HepG2 (cell line): Measurements from ENCODE around the gene SDC1. TPM values are rescaled to one million over a fixed set of nuclear protein-coding genes. Genes with fewer than 3 reads are reported as not detected.

ENCODE experiments used
- ATAC-seq: fragments of 200-7000 bp; cut with Tn5 transposase; 3 replicates; pipeline ENCODE4 v1.9.1; 2020; ENCODE audit warnings: mild to moderate bottlenecking, moderate library complexity
- BruUV-seq: library from RNA; stranded (reverse); fragments of 400-500 nt; replicated peaks from 2 replicates; lab custom pipeline; 2021; lab: Mats Ljungman, UMichigan
- CTCF ChIA-PET: fragments of 300-600 bp; formaldehyde crosslinking; extraction: SDS; loops from one replicate; lab custom pipeline; 2021; ENCODE audit warnings: low total read pairs, inconsistent platforms, low intra/inter-chr PET ratio; lab: Yijun Ruan, JAX
- POLR2A ChIA-PET: fragments of 350-600 bp; sonication (Branson Sonifier 250); formaldehyde crosslinking; loops from one replicate; lab custom pipeline; 2020; ENCODE audit warnings: antibody characterized with exemption, inconsistent platforms; lab: Yijun Ruan, JAX
- DNase-seq: peaks from one replicate; pipeline ENCODE4 v3.0.0-alpha.2; 2015; ENCODE audit warnings: low spot score
- FAIRE-seq: peaks from 3 replicates; lab custom pipeline; 2011; peaks lifted over from hg19 to GRCh38; lab: Jason Lieb, UNC
- H2AFZ ChIP-seq: one replicate; pipeline ENCODE4 v1.6.1; 2011; ENCODE audit warnings: low read length, inconsistent platforms
- H3K27ac ChIP-seq: fragments of 300-600 bp; 3 replicates; pipeline ENCODE4 v1.8.0; 2011; ENCODE audit warnings: mixed run types, mild to moderate bottlenecking, mixed read lengths, low read length, inconsistent platforms; ENCODE audit not compliant: insufficient read depth; ENCODE audit errors: extremely low read length
- H3K27me3 ChIP-seq, 2 experiments: fragments of 200-600 bp in 1 of 2; 2 replicates in 1 of 2; 3 replicates in 1 of 2; pipeline versions ENCODE4 v1.6.0 to v1.8.0; 2011; ENCODE audit warnings: low read length in 2 of 2, mild to moderate bottlenecking in 2 of 2, moderate library complexity in 2 of 2, inconsistent platforms in 1 of 2; ENCODE audit not compliant: insufficient read depth in 2 of 2, control insufficient read depth in 1 of 2
- H3K36me3 ChIP-seq, 2 experiments: fragments of 200-600 bp in 1 of 2; replicated peaks in 1 of 2; 2 replicates in 1 of 2; 3 replicates in 1 of 2; pipeline versions ENCODE4 v1.5.1 to v1.8.0; 2011; ENCODE audit warnings: low read length in 2 of 2, inconsistent platforms in 1 of 2; ENCODE audit not compliant: insufficient read depth in 2 of 2, control insufficient read depth in 1 of 2
- H3K4me1 ChIP-seq: 2 replicates; pipeline ENCODE4 v1.5.1; 2012; ENCODE audit warnings: low read length, inconsistent platforms; ENCODE audit not compliant: insufficient read depth
- H3K4me2 ChIP-seq: 2 replicates; pipeline ENCODE4 v1.6.0; 2011; ENCODE audit warnings: low read depth, low read length, inconsistent platforms
- H3K4me3 ChIP-seq, 3 experiments: fragments of 200-600 bp in 1 of 3; sonication (generic), shearing (Covaris generic) in 1 of 3; replicated peaks in 1 of 3; 2 replicates each; pipeline ENCODE4 v1.5.1; 2011 to 2016; ENCODE audit warnings: low read length in 3 of 3, inconsistent platforms in 2 of 3, low read depth in 2 of 3, mild to moderate bottlenecking in 2 of 3, control low read depth in 1 of 3, mixed read lengths in 1 of 3; ENCODE audit not compliant: insufficient read depth in 1 of 3
- H3K79me2 ChIP-seq: one replicate; pipeline ENCODE4 v1.6.1; 2011; ENCODE audit warnings: low read length, inconsistent platforms; ENCODE audit not compliant: insufficient read depth
- H3K9ac ChIP-seq: 2 replicates; pipeline ENCODE4 v1.6.0; 2011; ENCODE audit warnings: mild to moderate bottlenecking, low read depth, low read length, inconsistent platforms; ENCODE audit not compliant: insufficient read depth
- H3K9me3 ChIP-seq: 2 replicates; pipeline ENCODE4 v1.5.1; 2012; ENCODE audit warnings: mild to moderate bottlenecking, low read length
- H4K20me1 ChIP-seq: 2 replicates; pipeline ENCODE4 v1.6.0; 2011; ENCODE audit warnings: inconsistent platforms, mild to moderate bottlenecking, low read length, moderate library complexity; ENCODE audit not compliant: insufficient read depth
- ATF7 ChIP-seq, 2 experiments: fragments of 450-650 bp in 1 of 2; sonication (generic) in 1 of 2; formaldehyde crosslinking in 1 of 2; IDR thresholded peaks; 2 replicates each; pipeline versions ENCODE4 v1.4.0 to v1.6.1; 2016 to 2020; ENCODE audit warnings: antibody characterized with exemption in 1 of 2, mild to moderate bottlenecking in 1 of 2, missing genetic modification reagents in 1 of 2
- CHCHD3 ChIP-seq: sonication (generic); formaldehyde crosslinking; IDR thresholded peaks from 2 replicates; pipeline ENCODE4 v1.8.0; 2022; ENCODE audit warnings: mild to moderate bottlenecking, missing genetic modification reagents, moderate library complexity
- HOXA3 ChIP-seq: sonication (generic); formaldehyde crosslinking; IDR thresholded peaks from 2 replicates; pipeline ENCODE4 v1.5.0; 2020; ENCODE audit warnings: missing genetic modification reagents
- MAX ChIP-seq: IDR thresholded peaks from 2 replicates; pipeline ENCODE4 v1.6.1; 2012; ENCODE audit warnings: inconsistent platforms
- MZF1 ChIP-seq: sonication (generic); formaldehyde crosslinking; IDR thresholded peaks from 2 replicates; pipeline ENCODE4 v1.8.1; 2023; ENCODE audit warnings: mild to moderate bottlenecking, missing genetic modification reagents, borderline replicate concordance
- SOX13 ChIP-seq, 3 experiments: fragments of 450-650 bp in 1 of 3; sonication (generic) in 1 of 3; formaldehyde crosslinking in 1 of 3; IDR thresholded peaks in 2 of 3; conservative IDR thresholded peaks in 1 of 3; 2 replicates each; pipeline versions ENCODE4 v1.5.0 to v1.6.1; 2016 to 2020; ENCODE audit warnings: antibody characterized with exemption in 1 of 3, mild to moderate bottlenecking in 1 of 3, missing compliant biosample characterization in 1 of 3, missing genetic modification reagents in 1 of 3, moderate library complexity in 1 of 3
- XBP1 ChIP-seq: sonication (generic); formaldehyde crosslinking; IDR thresholded peaks from 2 replicates; pipeline ENCODE4 v1.5.0; 2020; ENCODE audit warnings: missing genetic modification reagents
- YEATS4 ChIP-seq: sonication (generic); formaldehyde crosslinking; IDR thresholded peaks from 2 replicates; pipeline ENCODE4 v1.4.0; 2020; ENCODE audit warnings: missing genetic modification reagents, borderline replicate concordance
- ZFX ChIP-seq: sonication (generic); formaldehyde crosslinking; IDR thresholded peaks from 2 replicates; pipeline ENCODE4 v1.4.0; 2020; ENCODE audit warnings: mild to moderate bottlenecking, low read depth, missing genetic modification reagents, moderate library complexity
- ZMAT3 ChIP-seq: sonication (generic); formaldehyde crosslinking; conservative IDR thresholded peaks from 2 replicates; pipeline ENCODE4 v1.7.0; 2021; ENCODE audit warnings: missing genetic modification reagents
- ZMYM4 ChIP-seq: sonication (generic); formaldehyde crosslinking; IDR thresholded peaks from 2 replicates; pipeline ENCODE4 v1.8.1; 2023; ENCODE audit warnings: mild to moderate bottlenecking, missing genetic modification reagents
- ZNF17 ChIP-seq: sonication (generic); formaldehyde crosslinking; IDR thresholded peaks from 2 replicates; pipeline ENCODE4 v1.5.0; 2020; ENCODE audit warnings: mild to moderate bottlenecking, missing genetic modification reagents
- ZNF251 ChIP-seq: sonication (generic); formaldehyde crosslinking; IDR thresholded peaks from 2 replicates; pipeline ENCODE4 v1.9.0; 2021; ENCODE audit warnings: mild to moderate bottlenecking, missing genetic modification reagents
- ZNF282 ChIP-seq: fragments of 450-650 bp; IDR thresholded peaks from 2 replicates; pipeline ENCODE4 v1.6.1; 2018; ENCODE audit not compliant: partially characterized antibody
- ZNF333 ChIP-seq: sonication (generic); formaldehyde crosslinking; IDR thresholded peaks from 2 replicates; pipeline ENCODE4 v1.4.0; 2020; ENCODE audit warnings: mild to moderate bottlenecking, missing genetic modification reagents, borderline replicate concordance
- ZNF33B ChIP-seq: sonication (generic); formaldehyde crosslinking; IDR thresholded peaks from 2 replicates; pipeline ENCODE4 v1.5.1; 2020; ENCODE audit warnings: mild to moderate bottlenecking, missing genetic modification reagents
- ZNF430 ChIP-seq: sonication (generic); formaldehyde crosslinking; IDR thresholded peaks from 2 replicates; pipeline ENCODE4 v1.9.0; 2021; ENCODE audit warnings: mild to moderate bottlenecking, missing genetic modification reagents
- ZNF550 ChIP-seq: sonication (generic); formaldehyde crosslinking; IDR thresholded peaks from 2 replicates; pipeline ENCODE4 v1.4.0; 2020; ENCODE audit warnings: mild to moderate bottlenecking, missing genetic modification reagents, borderline replicate concordance
- ZNF605 ChIP-seq: sonication (generic); formaldehyde crosslinking; IDR thresholded peaks from 2 replicates; pipeline ENCODE4 v1.8.0; 2022; ENCODE audit warnings: mild to moderate bottlenecking, missing genetic modification reagents
- ZNF687 ChIP-seq: sonication (generic); formaldehyde crosslinking; IDR thresholded peaks from 2 replicates; pipeline ENCODE4 v1.5.1; 2020; ENCODE audit warnings: mild to moderate bottlenecking, missing genetic modification reagents, moderate library complexity
- ZNF773 ChIP-seq: sonication (generic); formaldehyde crosslinking; IDR thresholded peaks from 2 replicates; pipeline ENCODE4 v1.4.0; 2020; ENCODE audit warnings: missing genetic modification reagents, borderline replicate concordance
- ZSCAN9 ChIP-seq: IDR thresholded peaks from 2 replicates; pipeline ENCODE4 v1.6.1; 2016; ENCODE audit warnings: borderline replicate concordance
- WGBS: methylation state at CpG from one replicate; pipeline ENCODE4 v1.1.6; 2017; ENCODE audit warnings: low lambda C conversion rate; 5-methylcytosine and 5-hydroxymethylcytosine counted together
- in situ Hi-C: cut with HindIII; loops from 2 replicates; pipeline ENCODE4 v1.10.0; 2017; ENCODE audit warnings: low pct_unique_long_range_greater_than_20kb; ENCODE audit not compliant: extremely low pct_ligation_motif_present
- intact Hi-C: fragments of 100-400 bp; cut with micrococcal nuclease; formaldehyde crosslinking; loops from one replicate; pipeline ENCODE4 v1.10.0; 2022; ENCODE audit not compliant: unreplicated experiment
- polyA plus RNA-seq, 8 experiments: library from polyadenylated mRNA; depleted of rRNA in 3 of 8; stranded (reverse) in 7 of 8; unstranded in 1 of 8; fragments of >200 nt; fragmentation: Illumina TruSeq in 4 of 8; extraction: Trizol in 4 of 8; gene quantifications; 2 replicates each; pipeline versions ENCODE4 v1.2.1 to v1.2.3, GENCODE V29; 2011 to 2016; ENCODE audit warnings: low read depth in 4 of 8, missing spikeins in 1 of 8, mixed read lengths in 1 of 8; ENCODE audit not compliant: insufficient read depth in 1 of 8
- total RNA-seq, 5 experiments: library from RNA; depleted of rRNA; stranded (reverse); fragments of >200 nt; fragmentation: Illumina TruSeq; extraction: Trizol; gene quantifications; 2 replicates each; pipeline ENCODE4 v1.2.3, GENCODE V29; 2016; ENCODE audit warnings: low read depth in 1 of 5

The SDC1 gene
- total and polyA plus RNA-seq, 2 of the 13 experiments (the other 11 are each of a cell fraction or from before 2014, with no cell fraction given): 108 to 119 TPM

DNA sequence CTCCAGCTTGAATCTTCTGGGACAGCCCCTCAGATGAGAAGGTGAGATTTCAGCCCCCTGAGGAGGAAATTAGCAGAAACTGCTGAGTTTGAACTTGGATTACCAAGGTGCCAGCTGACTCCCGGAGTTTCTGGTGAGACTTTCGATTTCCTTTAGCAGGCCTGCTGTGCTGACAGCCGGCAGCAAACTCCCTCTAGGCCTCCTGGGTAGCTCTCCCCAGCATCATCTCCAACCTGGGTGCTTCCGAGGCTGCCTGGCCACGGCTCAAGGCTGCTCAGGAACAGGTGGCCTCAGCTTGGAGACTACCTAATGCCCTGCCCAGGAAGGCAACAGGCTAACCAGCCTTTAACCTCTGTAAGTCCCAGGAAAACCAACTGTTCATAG is 16.5 kb downstream of the SDC1 start:
- Histone ChIP-seq H3K27ac (peak overlapping the region; percentile 70), H3K4me1 (peaks cover 87% of the 10 kb centered on the region), H2AFZ (no peak overlapping the region), H3K27me3 (no peaks in the 10 kb centered on the region), H3K79me2 (peaks cover 19% of the 10 kb centered on the region), H3K4me3 (peak overlapping the region; percentile 14 to 38 (median 34)), H3K36me3 (peaks cover 6 to 16% of the 10 kb centered on the region in 2 experiments), H3K9ac (peak overlapping the region; percentile 69), H3K4me2 (peak overlapping the region; percentile 80), H3K9me3 (no peaks in the 10 kb centered on the region), H4K20me1 (no peaks in the 10 kb centered on the region)
- DNase-seq: no peak
- in situ Hi-C loops: no loop called here
- BruUV-seq: no TSS peak
- CTCF ChIA-PET: no interaction called here
- 0% methylated on average over 5 of the region's 5 CpGs for WGBS
- POLR2A ChIA-PET: interaction anchor here (1.1 to 5.5 kb wide), 12 partner anchors 8 to 100 kb away, joined by 3 to 94 read pairs (median 8); partner anchors contain the start of gene SDC1
- peak; percentile 26 for ATAC-seq
- intact Hi-C loops: no loop called here
- FAIRE-seq: no peak
- 0 out of 2 replicates have a peak, but pooled peaks have one; percentile 4 for TF ChIP-seq ZNF33B (CRISPR knock-in tag)
- TF ChIP-seq HOXA3 (CRISPR knock-in tag): no peak; the same call in none of the 2 replicates
- TF ChIP-seq CHCHD3: no peak
- peak; percentile 41 for TF ChIP-seq ZNF605 (CRISPR knock-in tag)
- TF ChIP-seq ZNF773 (CRISPR knock-in tag): no peak
- TF ChIP-seq MAX: no peak
- no peak for TF ChIP-seq ZNF282
- 0 out of 2 replicates have a peak, but pooled peaks have one; percentile 3 for TF ChIP-seq ZSCAN9
- no peak for TF ChIP-seq ZNF17 (CRISPR knock-in tag)
- peak; percentile 54 for TF ChIP-seq ZNF687 (CRISPR knock-in tag)
- TF ChIP-seq MZF1 (CRISPR knock-in tag): no peak
- TF ChIP-seq ZNF251 (CRISPR knock-in tag): no peak
- TF ChIP-seq ZNF550 (CRISPR knock-in tag): 0 out of 2 replicates have a peak, but pooled peaks have one; percentile 84
- 0 out of 2 replicates have a peak, but pooled peaks have one; percentile 4 for TF ChIP-seq ZMAT3 (CRISPR knock-in tag)
- TF ChIP-seq XBP1: no peak
- 0 out of 2 replicates have a peak, but pooled peaks have one; percentile 38 for TF ChIP-seq ZNF430 (CRISPR knock-in tag)
- TF ChIP-seq ATF7 (IDR thresholded peaks at IDR 0.05): no peak
- TF ChIP-seq ATF7 (CRISPR knock-in tag; IDR thresholded peaks at IDR 0.05): no peak
- peak; percentile 2; the same call in 1 of the 2 replicates for TF ChIP-seq ZFX
- no peak for TF ChIP-seq SOX13 (IDR thresholded peaks at IDR 0.05)
- no peak for TF ChIP-seq SOX13 (CRISPR knock-in tag; conservative IDR thresholded peaks at IDR 0.05 in 1 of 2, IDR thresholded peaks at IDR 0.05 in 1 of 2)
- TF ChIP-seq ZNF333 (CRISPR knock-in tag): no peak
- no peak for TF ChIP-seq YEATS4 (CRISPR knock-in tag)
- 0 out of 2 replicates have a peak, but pooled peaks have one; percentile 40 for TF ChIP-seq ZMYM4 (CRISPR knock-in tag)
